ENCODE results near the gene PDGFC. TPM values are rescaled to one million over a fixed set of nuclear protein-coding genes. Genes with fewer than 3 reads are reported as not detected.

Gene PDGFC
- polyA plus RNA-seq, 1 donor, result 82.7 TPM

GRCh38 chr4:156830351-156830750 is 141.2 kb downstream of the PDGFC start:
- no peak for DNase-seq

GRCh38 chr4:156829201-156829873 is 142.3 kb downstream of the PDGFC start:
- DNase-seq, result no peak

- DNase-seq, result no peak
These were observed 144.1 kb downstream of the PDGFC start for GRCh38 chr4:156827519-156827918.

- no peak for DNase-seq
These were observed 146.5 kb downstream of the PDGFC start for GRCh38 chr4:156825074-156825473.

GRCh38 chr4:156824451-156825060 is 147.0 kb downstream of the PDGFC start:
- DNase-seq, result no peak

- DNase-seq, result no peak
These were observed 150.7 kb downstream of the PDGFC start for GRCh38 chr4:156820931-156821330.

- DNase-seq, result no peak
These were observed 155.2 kb downstream of the PDGFC start for GRCh38 chr4:156816360-156816755.

GRCh38 chr4:156815717-156816359 is 155.8 kb downstream of the PDGFC start:
- no peak for DNase-seq

GRCh38 chr4:156811963-156812362 is 159.6 kb downstream of the PDGFC start:
- no peak for DNase-seq

GRCh38 chr4:156811286-156811685 is 160.3 kb downstream of the PDGFC start:
- DNase-seq, result no peak

- DNase-seq, result peak; percentile 47
These were observed 165.9 kb downstream of the PDGFC start for GRCh38 chr4:156805696-156806095.

- DNase-seq, result no peak
These were observed 168.5 kb downstream of the PDGFC start for GRCh38 chr4:156803056-156803455.

- DNase-seq, result no peak
These were observed 171.1 kb downstream of the PDGFC start for GRCh38 chr4:156800463-156800862.

- DNase-seq, result no peak
These were observed 172.4 kb downstream of the PDGFC start for GRCh38 chr4:156799121-156799589.

- DNase-seq, result no peak
These were observed 173.2 kb downstream of the PDGFC start for GRCh38 chr4:156798438-156798837.

GRCh38 chr4:156797206-156797605 is 174.4 kb downstream of the PDGFC start:
- DNase-seq, result no peak

- DNase-seq, result no peak
These were observed 175.9 kb downstream of the PDGFC start for GRCh38 chr4:156795727-156796126.

GRCh38 chr4:156794863-156795262 is 176.7 kb downstream of the PDGFC start:
- no peak for DNase-seq

GRCh38 chr4:156792462-156793085 is 179.0 kb downstream of the PDGFC start:
- DNase-seq, result no peak

GRCh38 chr4:156790866-156791265 is 180.7 kb downstream of the PDGFC start:
- no peak for DNase-seq

- DNase-seq, result no peak
These were observed 182.8 kb downstream of the PDGFC start for GRCh38 chr4:156788782-156789181.

GRCh38 chr4:156786713-156787112 is 184.9 kb downstream of the PDGFC start:
- DNase-seq, result no peak

- DNase-seq, result no peak
These were observed 186.6 kb downstream of the PDGFC start for GRCh38 chr4:156784970-156785369.

Data from left kidney (tissue), 2 donors.